ENCODE results near the gene FNBP1.

- TF ChIP-seq CTCF (conservative IDR thresholded peaks at IDR 0.05 in 1 of 2, IDR thresholded peaks at IDR 0.05 in 1 of 2; ENCODE audit: low read depth in 1 of 2, low read length in 2 of 2), result no peak
- no peak for TF ChIP-seq EZH2 (IDR thresholded peaks at IDR 0.05; ENCODE audit: low read length, missing control alignments)
These were observed 2.9 kb upstream of the FNBP1 start for GRCh38 chr9:130045725-130046450.

All from fibroblast of lung (primary cell).